ENCODE measurements around the gene WFDC1.

Gene WFDC1

GRCh38 chr16:84302111-84302954 lies 7.7 kb downstream of the WFDC1 start:
- no peak for DNase-seq (ENCODE audit: low read depth)

- peak; percentile 27 for DNase-seq (ENCODE audit: low read depth)
Observed at GRCh38 chr16:84303023-84303422, 8.3 kb downstream of the WFDC1 start.

GRCh38 chr16:84303516-84303915 lies 8.8 kb downstream of the WFDC1 start:
- no peak for DNase-seq (ENCODE audit: low read depth)

- no peak for DNase-seq (ENCODE audit: low read depth)
Observed at GRCh38 chr16:84306564-84306963, 11.9 kb downstream of the WFDC1 start.

- no peak for DNase-seq (ENCODE audit: low read depth)
Observed at GRCh38 chr16:84307209-84307954, 12.7 kb downstream of the WFDC1 start.

- DNase-seq (ENCODE audit: low read depth), result peak; percentile 24
Observed at GRCh38 chr16:84308120-84308519, 13.4 kb downstream of the WFDC1 start.

GRCh38 chr16:84310642-84311041 lies 16.0 kb downstream of the WFDC1 start:
- no peak for DNase-seq (ENCODE audit: low read depth)

GRCh38 chr16:84312783-84313382 lies 18.2 kb downstream of the WFDC1 start:
- DNase-seq (ENCODE audit: low read depth), result no peak

- no peak for DNase-seq (ENCODE audit: low read depth)
Observed at GRCh38 chr16:84313921-84314320, 19.2 kb downstream of the WFDC1 start.

GRCh38 chr16:84314373-84314772 lies 19.7 kb downstream of the WFDC1 start:
- no peak for DNase-seq (ENCODE audit: low read depth)

GRCh38 chr16:84314814-84315213 lies 20.1 kb downstream of the WFDC1 start:
- DNase-seq (ENCODE audit: low read depth), result no peak

- no peak for DNase-seq (ENCODE audit: low read depth)
Observed at GRCh38 chr16:84315422-84315821, 20.7 kb downstream of the WFDC1 start.

GRCh38 chr16:84318091-84318975 lies 23.7 kb downstream of the WFDC1 start:
- DNase-seq (ENCODE audit: low read depth), result no peak

- DNase-seq (ENCODE audit: low read depth), result no peak
Observed at GRCh38 chr16:84319146-84319760, 24.6 kb downstream of the WFDC1 start.

GRCh38 chr16:84320511-84320910 lies 25.8 kb downstream of the WFDC1 start:
- DNase-seq (ENCODE audit: low read depth), result no peak

GRCh38 chr16:84321932-84322331 lies 27.3 kb downstream of the WFDC1 start:
- DNase-seq (ENCODE audit: low read depth), result no peak

- DNase-seq (ENCODE audit: low read depth), result no peak
Observed at GRCh38 chr16:84322749-84323148, 28.1 kb downstream of the WFDC1 start.

- DNase-seq (ENCODE audit: low read depth), result no peak
Observed at GRCh38 chr16:84323606-84324005, 28.9 kb downstream of the WFDC1 start.

- no peak for DNase-seq (ENCODE audit: low read depth)
Observed at GRCh38 chr16:84324434-84325262, 30.0 kb downstream of the WFDC1 start.

- no peak for DNase-seq (ENCODE audit: low read depth)
Observed at GRCh38 chr16:84326545-84326944, 31.9 kb downstream of the WFDC1 start.

Data from GM04504 (cell line).